ENCODE results near the gene C11orf97.
"Not testable (repeated sequence)": the region's sequence is repeated elsewhere in the genome, so short reads cannot be mapped to it uniquely, and the experiment has no call there.

C11orf97 gene

GRCh38 chr11:94493281-94494125 is 18.8 kb upstream of the C11orf97 start, which contains the start of the genes ANKRD49 and MRE11:
TSS of gene ANKRD49 (plus strand) at chr11:94493984. CDS start at chr11:94496694, 2,710 bp downstream.
TSS of gene MRE11 (minus strand) at chr11:94493844. CDS start at chr11:94492801, 1,043 bp downstream.
- H3K4me3 ChIP-seq (ENCODE audit: control insufficient read depth, low read depth, low read length) = peak within 1 kb of the TSS; percentile 94

GRCh38 chr11:94494126-94494680 is 18.1 kb upstream of the C11orf97 start:
- H3K4me3 ChIP-seq (ENCODE audit: control insufficient read depth, low read depth, low read length) = peak overlapping the region; percentile 94
- no peak for TF ChIP-seq CTCF (IDR thresholded peaks at IDR 0.05; ENCODE audit: control insufficient read depth, insufficient read depth, low read depth, low read length, missing control alignments)
- DNase-seq (ENCODE audit: low read depth) = no peak

More at GRCh38 chr11:94493281-94494125, 18.8 kb upstream of the C11orf97 start, which contains the start of the genes ANKRD49 and MRE11:
- TF ChIP-seq CTCF (IDR thresholded peaks at IDR 0.05; ENCODE audit: control insufficient read depth, insufficient read depth, low read depth, low read length, missing control alignments) = no peak
- DNase-seq (ENCODE audit: low read depth) = peak; percentile 88

GRCh38 chr11:94500181-94500580 is 12.1 kb upstream of the C11orf97 start:
- DNase-seq (ENCODE audit: low read depth) = no peak
- TF ChIP-seq CTCF (IDR thresholded peaks at IDR 0.05; ENCODE audit: control insufficient read depth, insufficient read depth, low read depth, low read length, missing control alignments) = no peak
- no peak overlapping the region for H3K4me3 ChIP-seq (ENCODE audit: control insufficient read depth, low read depth, low read length)

- no peak for TF ChIP-seq CTCF (IDR thresholded peaks at IDR 0.05; ENCODE audit: control insufficient read depth, insufficient read depth, low read depth, low read length, missing control alignments)
These were observed 10.7 kb upstream of the C11orf97 start for GRCh38 chr11:94501522-94501921.

DNA sequence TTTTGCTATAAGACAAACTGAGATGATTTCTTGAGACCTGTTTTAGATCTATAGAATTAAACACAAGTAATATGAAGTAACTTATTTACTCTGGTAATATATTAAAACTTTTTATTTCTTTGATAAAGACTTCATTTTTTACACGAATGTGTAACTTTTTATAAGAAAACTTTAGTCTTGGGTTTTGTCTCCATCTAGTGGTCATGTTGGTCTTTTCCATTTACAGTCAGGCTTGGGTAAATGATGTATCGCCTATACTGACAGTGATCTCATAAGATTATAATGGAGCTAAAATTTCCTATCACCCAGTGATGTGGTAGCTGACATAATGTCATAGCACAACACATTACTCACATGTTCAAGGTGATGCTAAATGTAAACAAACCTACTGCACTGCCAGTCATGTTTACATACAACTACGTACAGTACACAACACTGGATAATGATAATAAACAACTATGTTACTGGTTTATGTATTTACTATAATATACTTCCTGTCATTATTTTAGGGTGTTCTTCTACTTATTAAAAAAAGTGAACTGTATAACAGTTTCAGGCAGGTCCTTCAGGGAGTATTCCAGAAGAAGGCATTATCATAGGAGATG is 7.5 kb upstream of the C11orf97 start:
- DNase-seq (ENCODE audit: low read depth) = no peak
- peak; percentile 55 for TF ChIP-seq CTCF (IDR thresholded peaks at IDR 0.05; ENCODE audit: control insufficient read depth, insufficient read depth, low read depth, low read length, missing control alignments)
- H3K4me3 ChIP-seq (ENCODE audit: control insufficient read depth, low read depth, low read length) = no peak overlapping the region

More at GRCh38 chr11:94501522-94501921, 10.7 kb upstream of the C11orf97 start:
- DNase-seq (ENCODE audit: low read depth) = no peak
- no peak overlapping the region for H3K4me3 ChIP-seq (ENCODE audit: control insufficient read depth, low read depth, low read length)

DNA sequence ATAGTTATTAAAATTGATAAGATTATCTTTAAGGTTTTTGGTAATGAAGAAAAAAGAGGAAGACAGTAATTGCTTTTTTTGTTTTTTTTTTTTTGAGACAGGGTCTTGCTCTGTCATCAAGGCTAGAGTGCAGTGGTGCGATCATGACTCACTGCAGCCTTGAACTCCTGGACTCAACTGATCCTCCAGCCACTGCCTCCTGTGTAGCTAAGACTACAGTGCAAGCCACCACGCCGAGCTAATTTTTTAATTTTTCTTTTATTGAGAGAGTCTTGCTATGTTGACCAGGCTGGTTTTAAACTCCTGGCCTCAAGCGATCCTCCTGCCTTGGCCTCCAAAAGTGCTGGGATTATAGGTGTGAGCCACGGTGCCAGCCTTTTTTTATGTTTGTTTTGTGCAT is 5.7 kb upstream of the C11orf97 start:
- DNase-seq (ENCODE audit: low read depth); H3K4me3 ChIP-seq (ENCODE audit: control insufficient read depth, low read depth, low read length): not testable (repeated sequence)

GRCh38 chr11:94507485-94507884 is 4.8 kb upstream of the C11orf97 start:
- no peak for DNase-seq (ENCODE audit: low read depth)
- TF ChIP-seq CTCF (IDR thresholded peaks at IDR 0.05; ENCODE audit: control insufficient read depth, insufficient read depth, low read depth, low read length, missing control alignments) = no peak
- no peak overlapping the region for H3K4me3 ChIP-seq (ENCODE audit: control insufficient read depth, low read depth, low read length)
